OCI-LY1 (cell line): ENCODE results near the gene TNFAIP8.

Experiments used
- H2AFZ ChIP-seq: fragments of 200-600 bp; sonication (generic), shearing (Covaris generic); 2 replicates; pipeline ENCODE4 v1.6.0; 2014; ENCODE audit warnings: antibody characterized with exemption, mild to moderate bottlenecking, low read length
- H3F3A ChIP-seq: fragments of 200-600 bp; sonication (generic), shearing (Covaris generic); 2 replicates; pipeline ENCODE4 v1.6.0; 2014; ENCODE audit warnings: mild to moderate bottlenecking, antibody characterized with exemption, low read length, moderate library complexity; ENCODE audit not compliant: insufficient read depth
- H3K27ac ChIP-seq: fragments of 200-600 bp; sonication (generic); 2 replicates; pipeline ENCODE4 v1.5.1; 2014; ENCODE audit warnings: low read length, mixed run types, mild to moderate bottlenecking, low read depth; ENCODE audit not compliant: poor library complexity, severe bottlenecking
- H3K27me3 ChIP-seq: fragments of 200-600 bp; sonication (generic); 2 replicates; pipeline ENCODE4 v1.6.0; 2014; ENCODE audit warnings: antibody characterized with exemption, mild to moderate bottlenecking, low read length, moderate library complexity; ENCODE audit not compliant: insufficient read depth
- H3K36me3 ChIP-seq: fragments of 200-600 bp; sonication (generic); 2 replicates; pipeline ENCODE4 v1.6.1; 2014; ENCODE audit warnings: mild to moderate bottlenecking, antibody characterized with exemption, low read length, moderate library complexity, mixed read lengths; ENCODE audit not compliant: insufficient read depth
- H3K4me1 ChIP-seq: fragments of 200-600 bp; sonication (generic); 2 replicates; pipeline ENCODE4 v1.5.1; 2014; ENCODE audit warnings: mild to moderate bottlenecking, low read length, moderate library complexity; ENCODE audit not compliant: insufficient read depth, severe bottlenecking
- H3K4me2 ChIP-seq: fragments of 200-600 bp; sonication (generic), shearing (Covaris generic); 2 replicates; pipeline ENCODE4 v1.6.1; 2014; ENCODE audit warnings: low read length
- H3K4me3 ChIP-seq: fragments of 200-600 bp; sonication (generic); 2 replicates; pipeline ENCODE4 v1.5.1; 2014; ENCODE audit warnings: low read length, low read depth, mild to moderate bottlenecking, mixed read lengths; ENCODE audit not compliant: poor library complexity, severe bottlenecking
- H3K79me2 ChIP-seq: fragments of 200-600 bp; shearing (Covaris generic); 2 replicates; pipeline ENCODE4 v1.6.1; 2016; ENCODE audit warnings: mixed run types, low read length, mixed read lengths; ENCODE audit not compliant: insufficient read depth
- H3K9ac ChIP-seq: fragments of 200-600 bp; sonication (generic), shearing (Covaris generic); 2 replicates; pipeline ENCODE4 v1.6.1; 2014; ENCODE audit warnings: mild to moderate bottlenecking, low read length, mixed read lengths
- H3K9me2 ChIP-seq: fragments of 200-600 bp; sonication (generic), shearing (Covaris generic); 2 replicates; pipeline ENCODE4 v1.6.1; 2014; ENCODE audit warnings: low read depth, mild to moderate bottlenecking, low read length, mixed read lengths
- H3K9me3 ChIP-seq: fragments of 200-600 bp; shearing (Covaris generic); 2 replicates; pipeline ENCODE4 v1.6.1; 2014; ENCODE audit warnings: low read length, mixed read lengths
- H4K20me1 ChIP-seq: fragments of 200-600 bp; sonication (generic), shearing (Covaris generic); 2 replicates; pipeline ENCODE4 v1.6.0; 2016; ENCODE audit warnings: mild to moderate bottlenecking, low read length; ENCODE audit not compliant: insufficient read depth
- CTCF ChIP-seq: fragments of 200-600 bp; sonication (generic), shearing (Covaris generic); IDR thresholded peaks from 2 replicates; pipeline ENCODE4 v1.5.1; 2017; ENCODE audit warnings: mild to moderate bottlenecking, antibody characterized with exemption, low read length, moderate library complexity, mixed read lengths
- EZH2 ChIP-seq: fragments of 200-600 bp; sonication (generic), shearing (Covaris generic); IDR thresholded peaks from 2 replicates; pipeline ENCODE4 v1.8.0; 2017; ENCODE audit warnings: borderline replicate concordance, mixed run types, mild to moderate bottlenecking, antibody characterized with exemption, low read length, moderate library complexity, mixed read lengths

The TNFAIP8 gene

GRCh38 chr5:119379096-119379495 is 23.3 kb downstream of the TNFAIP8 start:
- no peaks in the 10 kb centered on the region for H4K20me1 ChIP-seq
- H3K9me3 ChIP-seq = no peaks in the 10 kb centered on the region
- H3K27me3 ChIP-seq = no peaks in the 10 kb centered on the region
- H3K4me2 ChIP-seq = no peak overlapping the region
- no peak overlapping the region for H3K4me3 ChIP-seq
- no peak overlapping the region for H2AFZ ChIP-seq
- H3K36me3 ChIP-seq = peaks cover 10% of the 10 kb centered on the region; the same call in 1 of the 2 replicates
- peaks cover 92% of the 10 kb centered on the region for H3K79me2 ChIP-seq
- no peaks in the 10 kb centered on the region for H3K9me2 ChIP-seq
- H3K9ac ChIP-seq = no peak overlapping the region
- no peaks in the 10 kb centered on the region for H3F3A ChIP-seq
- peaks cover 47% of the 10 kb centered on the region for H3K4me1 ChIP-seq
- no peak for TF ChIP-seq EZH2
- no peak for TF ChIP-seq CTCF
- peak overlapping the region; percentile 42 for H3K27ac ChIP-seq

- Histone ChIP-seq H3F3A (no peaks in the 10 kb centered on the region), H2AFZ (no peak overlapping the region), H3K9me3 (no peaks in the 10 kb centered on the region), H3K4me2 (no peak overlapping the region), H3K27ac (peak overlapping the region; percentile 42), H3K36me3 (peaks cover 10% of the 10 kb centered on the region; the same call in 1 of the 2 replicates), H3K27me3 (no peaks in the 10 kb centered on the region), H3K79me2 (peaks cover 92% of the 10 kb centered on the region), H3K9me2 (no peaks in the 10 kb centered on the region), H3K9ac (no peak overlapping the region), H4K20me1 (no peaks in the 10 kb centered on the region), H3K4me3 (no peak overlapping the region), H3K4me1 (peaks cover 56% of the 10 kb centered on the region)
- TF ChIP-seq EZH2 = no peak
- no peak for TF ChIP-seq CTCF
Observed at GRCh38 chr5:119379942-119380547, 24.2 kb downstream of the TNFAIP8 start.

- Histone ChIP-seq H3K4me3 (no peak overlapping the region), H2AFZ (no peak overlapping the region), H4K20me1 (no peaks in the 10 kb centered on the region), H3K4me1 (peaks cover 78% of the 10 kb centered on the region), H3F3A (no peaks in the 10 kb centered on the region), H3K9ac (no peak overlapping the region), H3K79me2 (peaks cover 92% of the 10 kb centered on the region), H3K27ac (no peak overlapping the region), H3K36me3 (peaks cover 10% of the 10 kb centered on the region; the same call in 1 of the 2 replicates), H3K9me3 (no peaks in the 10 kb centered on the region), H3K27me3 (no peaks in the 10 kb centered on the region), H3K4me2 (no peak overlapping the region), H3K9me2 (no peaks in the 10 kb centered on the region)
- TF ChIP-seq EZH2 (no peak), CTCF (no peak)
Observed at GRCh38 chr5:119382169-119382568, 26.4 kb downstream of the TNFAIP8 start.
